SK-N-MC (cell line): Measurements from ENCODE around the gene DYNLT3.

ENCODE experiments used
- EZH2 ChIP-seq: fragments of 200-600 bp; sonication (generic); IDR thresholded peaks from one replicate; pipeline ENCODE4 v1.6.1; 2017; ENCODE audit warnings: antibody characterized with exemption
- POLR2AphosphoS5 ChIP-seq: IDR thresholded peaks from 2 replicates; pipeline ENCODE4 v1.6.1; 2012; ENCODE audit warnings: mild to moderate bottlenecking, low read depth, low read length, borderline replicate concordance

- TF ChIP-seq POLR2AphosphoS5 = no peak
- TF ChIP-seq EZH2 = no peak
Observed at GRCh38 chrX:37825215-37825842, 22.0 kb downstream of the DYNLT3 start.
